ENCODE measurements around the gene BSCL2.

The BSCL2 gene

DNA sequence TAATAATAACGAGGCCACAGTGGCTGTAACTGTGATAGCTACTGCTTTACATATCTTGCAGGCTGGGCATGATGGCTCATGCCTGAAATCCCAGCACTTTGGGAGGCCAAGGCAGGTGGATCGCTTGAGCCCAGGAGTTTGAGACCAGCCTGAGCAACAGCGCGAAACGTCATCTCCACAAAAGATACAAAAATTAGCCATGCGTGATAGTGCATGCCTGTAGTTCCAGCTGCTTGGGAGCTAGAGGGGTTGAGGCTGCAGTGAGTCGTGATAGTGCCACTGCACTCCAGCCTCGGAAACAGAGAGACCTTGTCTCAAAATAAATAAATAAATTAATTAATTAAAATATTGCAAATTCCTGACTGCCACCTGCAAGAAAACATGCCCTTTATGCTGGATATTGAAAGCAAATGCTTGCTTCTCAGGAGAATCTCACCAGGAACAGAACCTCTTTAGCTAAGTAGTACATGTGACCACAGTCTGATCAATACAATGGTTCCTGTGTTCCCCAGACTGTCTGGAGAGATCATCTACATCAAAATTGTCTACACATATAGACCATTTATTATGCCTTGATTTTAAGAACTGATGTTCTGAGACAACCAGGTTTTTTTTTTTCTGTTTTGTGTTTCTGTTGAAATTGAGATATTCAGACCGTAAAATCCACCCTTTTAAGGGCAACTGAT lies 40.4 kb upstream of the BSCL2 start:
- no peak for TF ChIP-seq POLR2AphosphoS5 (IDR thresholded peaks at IDR 0.05; ENCODE audit: low read depth, low read length)
- no peak for TF ChIP-seq SIN3A (IDR thresholded peaks at IDR 0.05; ENCODE audit: borderline replicate concordance, insufficient read depth, low read length)
- TF ChIP-seq, protein P1, sequence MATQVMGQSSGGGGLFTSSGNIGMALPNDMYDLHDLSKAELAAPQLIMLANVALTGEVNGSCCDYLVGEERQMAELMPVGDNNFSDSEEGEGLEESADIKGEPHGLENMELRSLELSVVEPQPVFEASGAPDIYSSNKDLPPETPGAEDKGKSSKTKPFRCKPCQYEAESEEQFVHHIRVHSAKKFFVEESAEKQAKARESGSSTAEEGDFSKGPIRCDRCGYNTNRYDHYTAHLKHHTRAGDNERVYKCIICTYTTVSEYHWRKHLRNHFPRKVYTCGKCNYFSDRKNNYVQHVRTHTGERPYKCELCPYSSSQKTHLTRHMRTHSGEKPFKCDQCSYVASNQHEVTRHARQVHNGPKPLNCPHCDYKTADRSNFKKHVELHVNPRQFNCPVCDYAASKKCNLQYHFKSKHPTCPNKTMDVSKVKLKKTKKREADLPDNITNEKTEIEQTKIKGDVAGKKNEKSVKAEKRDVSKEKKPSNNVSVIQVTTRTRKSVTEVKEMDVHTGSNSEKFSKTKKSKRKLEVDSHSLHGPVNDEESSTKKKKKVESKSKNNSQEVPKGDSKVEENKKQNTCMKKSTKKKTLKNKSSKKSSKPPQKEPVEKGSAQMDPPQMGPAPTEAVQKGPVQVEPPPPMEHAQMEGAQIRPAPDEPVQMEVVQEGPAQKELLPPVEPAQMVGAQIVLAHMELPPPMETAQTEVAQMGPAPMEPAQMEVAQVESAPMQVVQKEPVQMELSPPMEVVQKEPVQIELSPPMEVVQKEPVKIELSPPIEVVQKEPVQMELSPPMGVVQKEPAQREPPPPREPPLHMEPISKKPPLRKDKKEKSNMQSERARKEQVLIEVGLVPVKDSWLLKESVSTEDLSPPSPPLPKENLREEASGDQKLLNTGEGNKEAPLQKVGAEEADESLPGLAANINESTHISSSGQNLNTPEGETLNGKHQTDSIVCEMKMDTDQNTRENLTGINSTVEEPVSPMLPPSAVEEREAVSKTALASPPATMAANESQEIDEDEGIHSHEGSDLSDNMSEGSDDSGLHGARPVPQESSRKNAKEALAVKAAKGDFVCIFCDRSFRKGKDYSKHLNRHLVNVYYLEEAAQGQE (IDR thresholded peaks at IDR 0.05; ENCODE audit: insufficient read depth in 1 of 2, low read depth in 2 of 2, low read length in 2 of 2) = no peak
- TF ChIP-seq TAF1 (IDR thresholded peaks at IDR 0.05; ENCODE audit: borderline replicate concordance, insufficient read depth, low read length) = no peak
- no peak for TF ChIP-seq FOXP2 (optimal IDR thresholded peaks at IDR 0.05; ENCODE audit: borderline replicate concordance, extremely low read depth, extremely low read length, insufficient read depth)

DNA sequence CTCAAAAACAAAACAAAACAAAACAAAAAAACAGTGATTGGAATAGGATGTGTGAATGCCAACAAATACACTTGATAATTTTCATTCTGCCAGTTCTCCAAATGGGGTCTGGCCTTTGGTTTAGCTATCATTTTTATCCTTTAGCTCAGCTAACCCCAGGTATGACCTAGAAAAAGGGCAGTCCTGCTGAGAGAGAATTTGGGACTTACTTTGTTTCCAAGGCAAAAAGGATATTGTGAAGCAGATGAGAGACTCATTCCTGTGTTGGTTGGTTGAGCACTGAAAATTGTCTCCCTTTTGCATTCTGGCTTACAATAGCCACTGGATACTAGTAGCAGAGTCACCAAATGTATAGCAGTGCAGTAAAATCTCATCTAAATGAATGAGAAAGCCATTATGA lies 30.0 kb upstream of the BSCL2 start:
- TF ChIP-seq TAF1 (IDR thresholded peaks at IDR 0.05; ENCODE audit: borderline replicate concordance, insufficient read depth, low read length) (no peak), SIN3A (IDR thresholded peaks at IDR 0.05; ENCODE audit: borderline replicate concordance, insufficient read depth, low read length) (no peak), FOXP2 (optimal IDR thresholded peaks at IDR 0.05; ENCODE audit: borderline replicate concordance, extremely low read depth, extremely low read length, insufficient read depth) (no peak), POLR2AphosphoS5 (IDR thresholded peaks at IDR 0.05; ENCODE audit: low read depth, low read length) (no peak)
- TF ChIP-seq, protein P1 (IDR thresholded peaks at IDR 0.05; ENCODE audit: insufficient read depth in 1 of 2, low read depth in 2 of 2, low read length in 2 of 2) = no peak

- no peak for TF ChIP-seq POLR2AphosphoS5 (IDR thresholded peaks at IDR 0.05; ENCODE audit: low read depth, low read length)
- TF ChIP-seq, protein P1 (IDR thresholded peaks at IDR 0.05; ENCODE audit: insufficient read depth in 1 of 2, low read depth in 2 of 2, low read length in 2 of 2) = no peak
- TF ChIP-seq TAF1 (IDR thresholded peaks at IDR 0.05; ENCODE audit: borderline replicate concordance, insufficient read depth, low read length) = no peak
- TF ChIP-seq SIN3A (IDR thresholded peaks at IDR 0.05; ENCODE audit: borderline replicate concordance, insufficient read depth, low read length) = no peak
- TF ChIP-seq FOXP2 (optimal IDR thresholded peaks at IDR 0.05; ENCODE audit: borderline replicate concordance, extremely low read depth, extremely low read length, insufficient read depth) = no peak
Measured at GRCh38 chr11:62732830-62733229, 25.6 kb upstream of the BSCL2 start.

DNA sequence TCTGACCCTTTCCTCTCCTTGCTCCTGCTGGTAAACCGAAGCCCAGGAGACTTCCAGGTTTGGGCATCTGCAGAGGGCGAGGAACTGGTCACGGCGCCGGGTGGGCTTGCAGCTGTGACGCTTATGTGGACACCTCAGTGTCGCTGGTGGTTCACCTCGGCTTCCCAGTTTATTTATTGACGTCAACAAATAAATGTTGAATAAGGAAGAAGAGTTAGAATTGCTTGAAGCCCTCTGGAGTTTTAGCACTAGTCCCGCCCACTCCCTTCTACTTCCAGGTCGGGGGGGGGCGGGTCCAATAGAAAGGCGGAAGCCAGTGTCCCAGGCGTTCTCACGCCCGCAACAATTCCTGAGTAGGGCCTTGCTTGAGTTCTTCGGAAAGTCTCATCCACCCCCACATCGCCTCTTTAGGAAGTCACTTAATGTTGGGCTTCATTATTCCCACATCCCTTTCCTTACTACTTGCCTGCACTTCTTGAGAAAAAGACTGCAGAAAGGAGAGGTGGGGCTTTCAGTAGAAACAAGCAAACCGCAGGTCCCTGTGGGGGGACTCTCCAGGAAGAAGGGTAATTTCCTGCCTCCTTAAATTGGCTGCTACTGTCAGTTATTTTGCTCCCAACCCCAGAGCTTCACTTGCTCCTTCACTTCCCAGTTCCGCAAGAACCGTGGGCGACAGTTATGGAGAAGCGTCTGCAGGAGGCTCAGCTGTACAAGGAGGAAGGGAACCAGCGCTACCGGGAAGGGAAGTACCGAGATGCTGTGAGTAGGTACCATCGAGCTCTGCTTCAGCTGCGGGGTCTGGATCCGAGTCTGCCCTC lies 21.2 kb upstream of the BSCL2 start, which contains the start of gene TTC9C:
Gene TTC9C (plus strand): TSS at position 316 of the 818 bp plus-strand sequence. CDS start 363 bp downstream, at position 679.
- TF ChIP-seq SIN3A (IDR thresholded peaks at IDR 0.05; ENCODE audit: borderline replicate concordance, insufficient read depth, low read length) (peak; percentile 76; the same call in 1 of the 2 replicates), POLR2AphosphoS5 (IDR thresholded peaks at IDR 0.05; ENCODE audit: low read depth, low read length) (peak; percentile 71; the same call in 1 of the 2 replicates), TAF1 (IDR thresholded peaks at IDR 0.05; ENCODE audit: borderline replicate concordance, insufficient read depth, low read length) (peak; percentile 72), FOXP2 (optimal IDR thresholded peaks at IDR 0.05; ENCODE audit: borderline replicate concordance, extremely low read depth, extremely low read length, insufficient read depth) (peak; percentile 28)
- TF ChIP-seq, protein P1 (IDR thresholded peaks at IDR 0.05; ENCODE audit: insufficient read depth in 1 of 2, low read depth in 2 of 2, low read length in 2 of 2) = 0 out of 4 replicates have a peak, but pooled peaks of 1 of the 2 experiments have one; percentile 5
